HCT116 (cell line): ENCODE measurements around the gene ADK. TPM values are rescaled to one million over a fixed set of nuclear protein-coding genes. Genes with fewer than 3 reads are reported as not detected.
"Not testable (repeated sequence)": the region's sequence is repeated elsewhere in the genome, so short reads cannot be mapped to it uniquely, and the experiment has no call there.

Experiments
- ATAC-seq: fragments of 200-7000 bp; cut with Tn5 transposase; 2 replicates; pipeline ENCODE4 v1.9.1; 2020; ENCODE audit warnings: mild to moderate bottlenecking, moderate library complexity
- BruUV-seq: library from RNA; stranded (reverse); fragments of 400-500 nt; replicated peaks from 2 replicates; lab custom pipeline; 2021; lab: Mats Ljungman, UMichigan
- CTCF ChIA-PET: fragments of 300-600 bp; sonication (Branson Sonifier 250); formaldehyde crosslinking; loops from one replicate; lab custom pipeline; 2021; ENCODE audit warnings: antibody characterized with exemption; lab: Charles Lee
- POLR2A ChIA-PET: fragments of 300-600, 350-600 bp; sonication (Branson Sonifier 250); formaldehyde crosslinking; loops from one replicate; lab custom pipeline; 2021; ENCODE audit warnings: antibody characterized with exemption; lab: Charles Lee
- RAD21 ChIA-PET, 2 experiments: fragments of 300-600 bp; sonication (Branson Sonifier 250); formaldehyde crosslinking; loops; one replicate each; lab custom pipeline; 2023; ENCODE audit warnings: low total read pairs in 2 of 2; ENCODE audit not compliant: uncharacterized antibody in 2 of 2, unreplicated experiment in 2 of 2, low non-redundant PET in 1 of 2; lab: Charles Lee
- DNase-seq: peaks from one replicate; pipeline ENCODE4 v3.0.0-alpha.2; 2010; ENCODE audit warnings: low read depth, low spot score
- H2AFZ ChIP-seq: fragments of 200-600 bp; shearing (Covaris generic), sonication (generic); 2 replicates; pipeline ENCODE4 v1.6.1; 2017; ENCODE audit warnings: low read depth, mixed run types, mixed read lengths, antibody characterized with exemption, low read length; ENCODE audit not compliant: poor library complexity, severe bottlenecking
- H3K27ac ChIP-seq: 2 replicates; pipeline ENCODE4 v1.5.1; 2012; ENCODE audit warnings: low read depth, low read length
- H3K27me3 ChIP-seq: fragments of 200-600 bp; sonication (generic); 2 replicates; pipeline ENCODE4 v1.6.1; 2016; ENCODE audit warnings: mixed run types, low read length, mixed read lengths; ENCODE audit not compliant: insufficient read depth
- H3K36me3 ChIP-seq, 2 experiments: fragments of 200-500 bp in 1 of 2; fragments of 200-600 bp in 1 of 2; sonication (Bioruptor generic) in 1 of 2; sonication (generic) in 1 of 2; 2 replicates each; pipeline versions ENCODE4 v1.5.1 to v1.6.1; 2014 to 2016; ENCODE audit warnings: low read length in 2 of 2, inconsistent platforms in 1 of 2, mixed read lengths in 1 of 2, mixed run types in 1 of 2; ENCODE audit not compliant: insufficient read depth in 2 of 2, control insufficient read depth in 1 of 2
- H3K4me1 ChIP-seq, 2 experiments: fragments of 200-600 bp in 1 of 2; sonication (generic) in 1 of 2; 2 replicates each; pipeline versions ENCODE4 v1.5.1 to v1.6.1; 2012 to 2017; ENCODE audit warnings: low read length in 2 of 2, inconsistent platforms in 1 of 2, mild to moderate bottlenecking in 1 of 2, mixed read lengths in 1 of 2, mixed run types in 1 of 2, moderate library complexity in 1 of 2; ENCODE audit not compliant: insufficient read depth in 2 of 2, control insufficient read depth in 1 of 2
- H3K4me2 ChIP-seq: fragments of 200-600 bp; sonication (generic); 2 replicates; pipeline ENCODE4 v1.6.1; 2017; ENCODE audit warnings: mixed run types, low read length, mixed read lengths
- H3K4me3 ChIP-seq, 2 experiments: fragments of 200-600 bp in 1 of 2; sonication (generic) in 1 of 2; replicated peaks in 1 of 2; 2 replicates each; pipeline ENCODE4 v1.5.1; 2011 to 2016; ENCODE audit warnings: low read length in 2 of 2, control low read depth in 1 of 2, low read depth in 1 of 2, mild to moderate bottlenecking in 1 of 2, mixed read lengths in 1 of 2, mixed run types in 1 of 2
- H3K79me2 ChIP-seq: fragments of 200-600 bp; sonication (generic); 2 replicates; pipeline ENCODE4 v1.6.1; 2017; ENCODE audit warnings: mild to moderate bottlenecking, mixed run types, low read length, moderate library complexity, mixed read lengths; ENCODE audit not compliant: insufficient read depth
- H3K9ac ChIP-seq: fragments of 200-600 bp; sonication (generic); 2 replicates; pipeline ENCODE4 v1.6.1; 2016; ENCODE audit warnings: low read length, mixed read lengths
- H3K9me2 ChIP-seq: fragments of 200-600 bp; sonication (generic), shearing (Covaris generic); 2 replicates; pipeline ENCODE4 v1.6.1; 2017; ENCODE audit warnings: mixed run types, mild to moderate bottlenecking, moderate library complexity; ENCODE audit not compliant: insufficient read depth
- H3K9me3 ChIP-seq, 2 experiments: fragments of 200-500 bp in 1 of 2; fragments of 200-600 bp in 1 of 2; sonication (Bioruptor generic) in 1 of 2; sonication (generic) in 1 of 2; 2 replicates each; pipeline ENCODE4 v1.6.1; 2014 to 2017; ENCODE audit warnings: low read length in 2 of 2, mixed read lengths in 2 of 2, inconsistent platforms in 1 of 2, low read depth in 1 of 2, mild to moderate bottlenecking in 1 of 2, mixed run types in 1 of 2, moderate library complexity in 1 of 2; ENCODE audit not compliant: control insufficient read depth in 1 of 2, insufficient read depth in 1 of 2
- H4K20me1 ChIP-seq: fragments of 200-600 bp; sonication (generic), shearing (Covaris generic); 2 replicates; pipeline ENCODE4 v1.6.1; 2017; ENCODE audit warnings: mixed run types, mild to moderate bottlenecking, moderate library complexity; ENCODE audit not compliant: insufficient read depth
- CBX3 ChIP-seq: IDR thresholded peaks from 2 replicates; pipeline ENCODE4 v1.6.1; 2012; ENCODE audit warnings: low read depth
- CTCF ChIP-seq, 3 experiments: fragments of 200-600 bp in 1 of 3; sonication (generic) in 1 of 3; IDR thresholded peaks in 2 of 3; conservative IDR thresholded peaks in 1 of 3; 2 replicates each; pipeline ENCODE4 v1.5.1; 2012 to 2017; ENCODE audit warnings: low read depth in 2 of 3, low read length in 2 of 3, antibody characterized with exemption in 1 of 3, borderline replicate concordance in 1 of 3, control low read depth in 1 of 3, mild to moderate bottlenecking in 1 of 3, mixed read lengths in 1 of 3, mixed run types in 1 of 3, moderate library complexity in 1 of 3; ENCODE audit not compliant: insufficient read depth in 1 of 3
- EZH2 ChIP-seq: fragments of 200-600 bp; sonication (generic); IDR thresholded peaks from 2 replicates; pipeline ENCODE4 v1.6.1; 2017; ENCODE audit warnings: antibody characterized with exemption, mixed run types
- FOSL1 ChIP-seq: IDR thresholded peaks from 2 replicates; pipeline ENCODE4 v1.6.1; 2012; ENCODE audit warnings: low read depth
- POLR2A ChIP-seq: IDR thresholded peaks from 2 replicates; pipeline ENCODE4 v1.7.0; 2011; ENCODE audit warnings: borderline replicate concordance; ENCODE audit not compliant: insufficient read depth, insufficient read length; ENCODE audit errors: extremely low read depth
- POLR2AphosphoS5 ChIP-seq: IDR thresholded peaks from 2 replicates; pipeline ENCODE4 v1.6.1; 2011; ENCODE audit warnings: mild to moderate bottlenecking, low read depth, low read length, moderate library complexity
- RAD21 ChIP-seq: IDR thresholded peaks from 2 replicates; pipeline ENCODE4 v1.6.1; 2012; ENCODE audit warnings: low read depth, mild to moderate bottlenecking
- SIN3A ChIP-seq: IDR thresholded peaks from 2 replicates; pipeline ENCODE4 v1.6.1; 2012; ENCODE audit warnings: low read depth
- SRF ChIP-seq: IDR thresholded peaks from 2 replicates; pipeline ENCODE4 v1.6.1; 2012; ENCODE audit warnings: low read depth
- TCF7L2 ChIP-seq: IDR thresholded peaks from 2 replicates; pipeline ENCODE4 v1.7.0; 2011; ENCODE audit warnings: borderline replicate concordance, inconsistent platforms; ENCODE audit not compliant: insufficient read depth, insufficient read length; ENCODE audit errors: extremely low read depth
- ZBTB33 ChIP-seq: IDR thresholded peaks from 2 replicates; pipeline ENCODE4 v1.6.1; 2011; ENCODE audit warnings: mild to moderate bottlenecking, low read length, moderate library complexity; ENCODE audit not compliant: insufficient replicate concordance; ENCODE audit errors: extremely low read depth
- ZNF274 ChIP-seq: fragments of 200-500 bp; sonication (Bioruptor generic); IDR thresholded peaks from 2 replicates; pipeline ENCODE4 v1.6.1; 2014; ENCODE audit warnings: mild to moderate bottlenecking, low read depth, low read length, inconsistent platforms
- intact Hi-C: fragments of 100-400 bp; cut with micrococcal nuclease; formaldehyde crosslinking; loops from 2 replicates; pipeline ENCODE4 v1.10.0; 2022
- total RNA-seq: library from RNA; stranded (reverse); gene quantifications from one replicate; pipeline ENCODE4 v1.2.1, GENCODE V29; 2021; ENCODE audit not compliant: unreplicated experiment

ADK gene
- total RNA-seq, 1 experiment from 2014 or later, result 55.0 TPM

- intact Hi-C loops, result no loop called here
- TF ChIP-seq CTCF (IDR thresholded peaks at IDR 0.05 in 2 of 3, conservative IDR thresholded peaks at IDR 0.05 in 1 of 3; ENCODE audit: borderline replicate concordance in 1 of 3, insufficient read depth in 1 of 3, low read depth in 2 of 3, low read length in 2 of 3) (no peak), SIN3A (no peak), CBX3 (no peak), TCF7L2 (no peak), POLR2AphosphoS5 (no peak), POLR2A (no peak), EZH2 (no peak), RAD21 (no peak), ZBTB33 (no peak), SRF (no peak), FOSL1 (no peak), ZNF274 (no peak)
- TF ChIP-seq, all 23 proteins: peak for 0
- Histone ChIP-seq H3K27me3 (no peaks in the 10 kb centered on the region), H2AFZ (no peak overlapping the region), H3K27ac (no peak overlapping the region), H3K9me3 (no peaks in the 10 kb centered on the region), H3K4me1 (peaks cover 0 to 5% of the 10 kb centered on the region in 2 experiments; a peak in 1 of 4 replicates), H3K9me2 (no peaks in the 10 kb centered on the region), H4K20me1 (no peaks in the 10 kb centered on the region), H3K4me3 (no peak overlapping the region), H3K36me3 (no peaks in the 10 kb centered on the region), H3K79me2 (no peaks in the 10 kb centered on the region), H3K9ac (no peak overlapping the region), H3K4me2 (no peak overlapping the region)
- POLR2A ChIA-PET, result no interaction called here
- RAD21 ChIA-PET, result no interaction called here
- no peak for ATAC-seq
- CTCF ChIA-PET, result no interaction called here
- no peak for DNase-seq
- BruUV-seq, result no TSS peak
Observed at GRCh38 chr10:74474022-74474713, 323.1 kb downstream of the ADK start.

- H3K9ac ChIP-seq, H3K36me3 ChIP-seq, RAD21 ChIA-PET, H4K20me1 ChIP-seq, POLR2A ChIA-PET, H3K27ac ChIP-seq, ATAC-seq, intact Hi-C loops, H3K4me3 ChIP-seq, H3K79me2 ChIP-seq, H3K9me2 ChIP-seq, H3K4me2 ChIP-seq, H3K4me1 ChIP-seq, BruUV-seq, H3K9me3 ChIP-seq, DNase-seq, H3K27me3 ChIP-seq, H2AFZ ChIP-seq, CTCF ChIA-PET: not testable (repeated sequence)
Observed at GRCh38 chr10:74476162-74476706, 325.2 kb downstream of the ADK start.
